Stomach (tissue), 4 donors: ENCODE results near the gene SELENOF.

Experiments
- CTCF ChIP-seq, 7 experiments: fragments of 450-650 bp in 4 of 7; fragments of 200-600 bp in 3 of 7; sonication (generic) in 3 of 7; IDR thresholded peaks; one replicate each; pipeline ENCODE4 v1.5.1; 2016 to 2019; ENCODE audit warnings: antibody characterized with exemption in 7 of 7, control low read depth in 2 of 7, mild to moderate bottlenecking in 1 of 7
- POLR2A ChIP-seq, 4 donors: fragments of 450-650 bp; IDR thresholded peaks; one replicate each; pipeline ENCODE4 v1.6.1; 2016; ENCODE audit warnings: antibody characterized with exemption in 4 of 4, control low read depth in 2 of 4, mild to moderate bottlenecking in 1 of 4, moderate library complexity in 1 of 4
- POLR2AphosphoS5 ChIP-seq, 3 donors: sonication (generic); formaldehyde crosslinking; IDR thresholded peaks; one replicate each; pipeline ENCODE4 v1.6.1; 2016; ENCODE audit warnings: antibody characterized with exemption in 3 of 3

DNA sequence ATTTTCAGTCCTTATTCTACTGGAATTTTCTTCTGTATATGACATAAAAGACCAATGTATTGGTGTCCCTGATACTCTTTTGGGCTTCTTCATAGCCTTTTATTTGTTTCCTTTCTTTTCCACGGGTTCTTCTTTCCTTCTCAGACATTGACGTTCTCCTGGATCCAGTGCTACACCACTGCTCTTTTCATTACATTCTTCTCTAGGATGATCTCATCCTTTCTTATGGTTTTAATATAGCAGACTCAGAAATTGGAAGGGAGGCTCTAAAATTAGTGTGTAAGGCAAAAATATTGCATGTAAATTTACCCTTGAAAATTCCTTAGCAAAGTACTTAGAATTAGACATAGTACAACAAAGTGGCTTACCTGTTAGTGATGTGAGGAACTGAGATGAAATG is 65.3 kb downstream of the SELENOF start:
- TF ChIP-seq CTCF (IDR thresholded peaks at IDR 0.05) (no peak), POLR2A (IDR thresholded peaks at IDR 0.05) (no peak), POLR2AphosphoS5 (IDR thresholded peaks at IDR 0.05) (no peak)
